IMR-90 (cell line): ENCODE data around the gene RHBDD2. TPM values are rescaled to one million over a fixed set of nuclear protein-coding genes. Genes with fewer than 3 reads are reported as not detected.
A peak's percentile ranks its signal among the peaks of the same experiment; 100 is the strongest.
"Not testable (repeated sequence)": the region's sequence is repeated elsewhere in the genome, so short reads cannot be mapped to it uniquely, and the experiment has no call there.

Experiments used
- ATAC-seq: fragments of 200-7000 bp; cut with Tn5 transposase; 2 replicates; pipeline ENCODE4 v1.9.1; 2020; ENCODE audit warnings: low read depth, mild to moderate bottlenecking, moderate library complexity
- BruUV-seq: library from RNA; stranded (reverse); fragments of 400-500 nt; replicated peaks from 2 replicates; lab custom pipeline; 2021; lab: Mats Ljungman, UMichigan
- CTCF ChIA-PET: fragments of 300-600 bp; formaldehyde crosslinking; extraction: SDS; loops from one replicate; lab custom pipeline; 2021; ENCODE audit warnings: antibody characterized with exemption; lab: Yijun Ruan, JAX
- POLR2A ChIA-PET: fragments of 300-600 bp; sonication (Branson Sonifier 250); formaldehyde crosslinking; loops from one replicate; lab custom pipeline; 2022; ENCODE audit warnings: antibody characterized with exemption; ENCODE audit not compliant: unreplicated experiment; lab: Charles Lee
- DNase-seq: peaks from one replicate; pipeline ENCODE4 v3.0.0; 2013
- H2AFZ ChIP-seq: replicated peaks from 2 replicates; pipeline ENCODE3; 2013; ENCODE audit warnings: low read length, mild to moderate bottlenecking; ENCODE audit not compliant: poor library complexity
- H2AK5ac ChIP-seq: 2 replicates; pipeline ENCODE4 v1.6.1; 2013; ENCODE audit warnings: low read depth, low read length, inconsistent platforms
- H2AK9ac ChIP-seq: replicated peaks from 2 replicates; pipeline ENCODE3; 2013; ENCODE audit warnings: mild to moderate bottlenecking, low read depth, low read length, moderate library complexity; ENCODE audit not compliant: poor library complexity
- H2BK120ac ChIP-seq: 2 replicates; pipeline ENCODE4 v1.6.1; 2013; ENCODE audit warnings: low read depth, low read length, inconsistent platforms
- H2BK15ac ChIP-seq: 3 replicates; pipeline ENCODE4 v1.6.1; 2013; ENCODE audit warnings: low read depth, low read length, inconsistent platforms
- H2BK20ac ChIP-seq: 2 replicates; pipeline ENCODE4 v1.6.1; 2013; ENCODE audit warnings: low read depth, mild to moderate bottlenecking, inconsistent platforms, low read length, moderate library complexity
- H2BK5ac ChIP-seq: 2 replicates; pipeline ENCODE4 v1.6.1; 2013; ENCODE audit warnings: mild to moderate bottlenecking, low read depth, low read length, inconsistent platforms; ENCODE audit not compliant: poor library complexity, severe bottlenecking
- H3K14ac ChIP-seq: replicated peaks from 2 replicates; pipeline ENCODE4 v1.6.1; 2013; ENCODE audit warnings: low read depth, low read length, inconsistent platforms
- H3K18ac ChIP-seq: 2 replicates; pipeline ENCODE4 v1.6.1; 2013; ENCODE audit warnings: low read depth, low read length, control low read depth
- H3K23ac ChIP-seq: 2 replicates; pipeline ENCODE4 v1.6.1; 2013; ENCODE audit warnings: low read depth, low read length, inconsistent platforms
- H3K27ac ChIP-seq: 2 replicates; pipeline ENCODE4 v1.5.1; 2013; ENCODE audit warnings: mild to moderate bottlenecking, control low read depth, low read length; ENCODE audit not compliant: insufficient read depth
- H3K27me3 ChIP-seq: 2 replicates; pipeline ENCODE4 v1.6.1; 2013; ENCODE audit warnings: low read length; ENCODE audit not compliant: control insufficient read depth, insufficient read depth
- H3K36me3 ChIP-seq: 2 replicates; pipeline ENCODE4 v1.6.1; 2013; ENCODE audit warnings: low read length, mixed read lengths; ENCODE audit not compliant: control insufficient read depth, insufficient read depth
- H3K4ac ChIP-seq: 2 replicates; pipeline ENCODE4 v1.6.1; 2013; ENCODE audit warnings: low read depth, low read length, inconsistent platforms
- H3K4me1 ChIP-seq: 2 replicates; pipeline ENCODE4 v1.6.1; 2013; ENCODE audit warnings: low read length, mixed read lengths; ENCODE audit not compliant: control insufficient read depth, insufficient read depth
- H3K4me2 ChIP-seq: 2 replicates; pipeline ENCODE4 v1.6.1; 2013; ENCODE audit warnings: low read depth, mild to moderate bottlenecking, control low read depth, low read length, moderate library complexity
- H3K4me3 ChIP-seq: 2 replicates; pipeline ENCODE4 v1.5.1; 2013; ENCODE audit warnings: low read depth, mild to moderate bottlenecking, control low read depth, low read length, moderate library complexity; ENCODE audit not compliant: insufficient read depth
- H3K56ac ChIP-seq: 2 replicates; pipeline ENCODE4 v1.6.1; 2013; ENCODE audit warnings: low read length, inconsistent platforms; ENCODE audit not compliant: insufficient read depth; ENCODE audit errors: extremely low read depth
- H3K79me1 ChIP-seq, 2 experiments: 2 replicates each; pipeline ENCODE4 v1.6.1; 2013; ENCODE audit warnings: low read length in 2 of 2, inconsistent platforms in 1 of 2, low read depth in 1 of 2
- H3K9ac ChIP-seq: 2 replicates; pipeline ENCODE4 v1.6.1; 2013; ENCODE audit warnings: low read depth, low read length, control low read depth
- H3K9me1 ChIP-seq: 2 replicates; pipeline ENCODE4 v1.6.1; 2013; ENCODE audit warnings: low read length, inconsistent platforms; ENCODE audit not compliant: insufficient read depth
- H3K9me3 ChIP-seq: 2 replicates; pipeline ENCODE4 v1.6.1; 2013; ENCODE audit warnings: low read length; ENCODE audit not compliant: control insufficient read depth, insufficient read depth
- H4K20me1 ChIP-seq: 2 replicates; pipeline ENCODE4 v1.6.1; 2013; ENCODE audit warnings: low read length, inconsistent platforms; ENCODE audit not compliant: insufficient read depth
- H4K5ac ChIP-seq: 2 replicates; pipeline ENCODE4 v1.6.1; 2013; ENCODE audit warnings: mild to moderate bottlenecking, low read depth, low read length, control low read depth
- H4K8ac ChIP-seq, 2 experiments: 2 replicates each; pipeline ENCODE4 v1.6.1; 2013; ENCODE audit warnings: low read depth in 2 of 2, low read length in 2 of 2, control low read depth in 1 of 2, inconsistent platforms in 1 of 2
- H4K91ac ChIP-seq: 2 replicates; pipeline ENCODE4 v1.6.1; 2013; ENCODE audit warnings: low read depth, low read length, inconsistent platforms; ENCODE audit not compliant: insufficient read depth
- BHLHE40 ChIP-seq: fragments of 150-350 bp; IDR thresholded peaks from 2 replicates; pipeline ENCODE4 v1.6.1; 2016; ENCODE audit warnings: mild to moderate bottlenecking, low read depth, low read length
- CHD1 ChIP-seq: IDR thresholded peaks from 2 replicates; pipeline ENCODE4 v1.6.1; 2012; ENCODE audit warnings: low read depth, low read length, improper control_type of control experiment
- MAFK ChIP-seq: IDR thresholded peaks from 2 replicates; pipeline ENCODE4 v1.6.1; 2012; ENCODE audit warnings: low read depth, low read length, improper control_type of control experiment
- POLR2A ChIP-seq: IDR thresholded peaks from 2 replicates; pipeline ENCODE4 v1.6.1; 2012; ENCODE audit warnings: mild to moderate bottlenecking, low read depth, low read length
- RAD21 ChIP-seq: IDR thresholded peaks from 2 replicates; pipeline ENCODE4 v1.6.1; 2012; ENCODE audit warnings: low read length, improper control_type of control experiment
- RCOR1 ChIP-seq: IDR thresholded peaks from 2 replicates; pipeline ENCODE4 v1.6.1; 2012; ENCODE audit warnings: mild to moderate bottlenecking, low read length, improper control_type of control experiment; ENCODE audit not compliant: insufficient replicate concordance
- WGBS, 2 experiments: methylation state at CpG; one replicate each; pipeline versions ENCODE4 v1.1.5 to v1.1.7; 2013; ENCODE audit warnings: missing lambda C conversion rate in 2 of 2; ENCODE audit not compliant: insufficient read length in 1 of 2; ENCODE audit errors: extremely low coverage in 2 of 2; 5-methylcytosine and 5-hydroxymethylcytosine counted together
- dilution Hi-C: fragments of 300-500 bp; cut with HindIII; formaldehyde crosslinking; loops from one replicate; pipeline ENCODE4 v1.14.3; 2018; ENCODE audit warnings: low sequenced_read_pairs; ENCODE audit not compliant: unreplicated experiment
- in situ Hi-C: fragments of 300-500 bp; cut with MboI; formaldehyde crosslinking; loops from 3 replicates; pipeline ENCODE4 v1.14.3; 2019; ENCODE audit warnings: low sequenced_read_pairs, inconsistent platforms, mixed read lengths
- intact Hi-C: fragments of 100-400 bp; cut with micrococcal nuclease; formaldehyde crosslinking; loops from 2 replicates; pipeline ENCODE4 v1.10.0; 2022
- polyA plus RNA-seq, 3 experiments: library from polyadenylated mRNA; depleted of rRNA; stranded (reverse); fragments of >200 nt; gene quantifications; 2 replicates each; pipeline ENCODE4 v1.2.3, GENCODE V29; 2012; ENCODE audit warnings: low replicate concordance in 1 of 3
- total RNA-seq: library from RNA; depleted of rRNA; stranded (reverse); fragments of >200 nt; gene quantifications from 2 replicates; pipeline ENCODE4 v1.2.3, GENCODE V29; 2012
- TF ChIP-seq, protein P1 (sequence below): fragments of 150-350 bp; IDR thresholded peaks from 2 replicates; pipeline ENCODE4 v1.6.1; 2016; ENCODE audit warnings: low read depth, mild to moderate bottlenecking, low read length, moderate library complexity, borderline replicate concordance

RHBDD2 gene
- total and polyA plus RNA-seq, 2 of the 4 experiments (the other 2 are of a cell fraction) = 9.7 to 42.4 TPM

DNA sequence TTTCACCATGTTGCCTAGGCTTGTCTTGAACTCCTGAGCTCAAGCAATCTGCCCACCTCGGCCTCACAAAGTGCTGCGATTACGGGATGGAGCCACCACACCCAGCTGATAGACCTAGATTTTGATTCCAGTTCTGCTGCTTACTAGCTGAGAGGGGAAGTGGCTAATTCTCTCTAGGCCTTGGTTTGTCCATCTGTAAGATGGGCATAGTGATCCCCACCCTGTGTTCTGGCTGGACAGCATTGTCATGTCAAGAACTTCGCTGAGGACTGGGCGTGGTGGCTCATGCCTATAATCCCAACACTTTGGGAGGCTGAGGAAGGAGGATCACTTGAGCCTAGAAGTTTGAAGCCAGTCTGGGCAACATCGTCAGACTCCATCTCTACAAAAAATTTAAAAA lies 47.9 kb upstream of the RHBDD2 start:
- no peak overlapping the region for H4K8ac ChIP-seq
- H3K4ac ChIP-seq = no peak overlapping the region
- H2AFZ ChIP-seq = no peak overlapping the region
- no peak overlapping the region for H3K9ac ChIP-seq
- H3K23ac ChIP-seq = no peak overlapping the region
- H2AK9ac ChIP-seq = no peak overlapping the region
- H2BK15ac ChIP-seq = no peak overlapping the region
- DNase-seq (no peak), ATAC-seq (no peak)
- no peaks in the 10 kb centered on the region for H3K9me1 ChIP-seq
- WGBS, 2 experiments = no CpG with 5 or more reads among the region's 6 CpGs
- dilution Hi-C loops (no loop called here), in situ Hi-C loops (no loop called here), intact Hi-C loops (no loop called here)
- no peaks in the 10 kb centered on the region for H3K36me3 ChIP-seq
- H3K14ac ChIP-seq = no peak overlapping the region
- no TSS peak for BruUV-seq
- TF ChIP-seq MAFK (no peak), RAD21 (no peak), CHD1 (no peak), RCOR1 (no peak), BHLHE40 (no peak), POLR2A (no peak)
- TF ChIP-seq, protein P1, sequence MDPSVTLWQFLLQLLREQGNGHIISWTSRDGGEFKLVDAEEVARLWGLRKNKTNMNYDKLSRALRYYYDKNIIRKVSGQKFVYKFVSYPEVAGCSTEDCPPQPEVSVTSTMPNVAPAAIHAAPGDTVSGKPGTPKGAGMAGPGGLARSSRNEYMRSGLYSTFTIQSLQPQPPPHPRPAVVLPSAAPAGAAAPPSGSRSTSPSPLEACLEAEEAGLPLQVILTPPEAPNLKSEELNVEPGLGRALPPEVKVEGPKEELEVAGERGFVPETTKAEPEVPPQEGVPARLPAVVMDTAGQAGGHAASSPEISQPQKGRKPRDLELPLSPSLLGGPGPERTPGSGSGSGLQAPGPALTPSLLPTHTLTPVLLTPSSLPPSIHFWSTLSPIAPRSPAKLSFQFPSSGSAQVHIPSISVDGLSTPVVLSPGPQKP = no peak
- H2BK5ac ChIP-seq = no peak overlapping the region
- H3K56ac ChIP-seq = no peak overlapping the region
- H3K79me1 ChIP-seq = no peaks in the 10 kb centered on the region
- no peaks in the 10 kb centered on the region for H3K9me3 ChIP-seq
- H2AK5ac ChIP-seq = no peak overlapping the region
- no peak overlapping the region for H4K91ac ChIP-seq
- H4K5ac ChIP-seq = no peak overlapping the region
- no peak overlapping the region for H3K27ac ChIP-seq
- no peak overlapping the region for H2BK120ac ChIP-seq
- no peak overlapping the region for H2BK20ac ChIP-seq
- ChIA-PET CTCF (interaction anchor here (0.6 kb wide), 1 partner anchor 39 kb away, joined by 3 read pairs; no protein-coding TSS in a partner anchor), POLR2A (no interaction called here)
- no peaks in the 10 kb centered on the region for H3K4me1 ChIP-seq
- no peak overlapping the region for H3K4me2 ChIP-seq
- H3K4me3 ChIP-seq = no peak overlapping the region
- no peaks in the 10 kb centered on the region for H4K20me1 ChIP-seq
- no peak overlapping the region for H3K18ac ChIP-seq
- peaks cover 9% of the 10 kb centered on the region for H3K27me3 ChIP-seq

DNA sequence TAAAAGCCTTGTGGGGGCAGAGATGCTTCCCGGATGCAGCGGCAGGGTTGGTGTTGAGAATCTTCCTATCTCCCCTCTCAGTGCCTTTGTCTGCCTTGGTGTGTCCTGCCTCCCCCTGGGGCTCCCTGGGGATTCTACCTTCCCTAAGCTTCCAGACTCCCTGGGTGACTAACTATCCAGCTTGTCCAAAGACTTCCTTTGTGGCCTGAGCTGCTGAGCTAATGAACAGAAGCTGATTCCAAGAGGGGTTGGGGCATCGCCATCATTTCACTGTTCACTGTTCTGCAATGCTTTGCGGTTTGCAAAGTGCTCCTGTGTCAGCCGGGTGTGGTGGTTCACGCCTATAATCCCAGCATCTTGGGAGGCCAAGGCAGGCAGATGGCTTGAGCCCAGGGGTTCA lies 45.2 kb upstream of the RHBDD2 start:
- H2BK20ac ChIP-seq, ATAC-seq, H3K27me3 ChIP-seq, H3K4me3 ChIP-seq, H2AK5ac ChIP-seq, H3K4ac ChIP-seq, H4K20me1 ChIP-seq, H4K8ac ChIP-seq, H3K79me1 ChIP-seq, H3K36me3 ChIP-seq, H2BK15ac ChIP-seq, in situ Hi-C loops, H3K56ac ChIP-seq, H3K14ac ChIP-seq, H2AK9ac ChIP-seq, H3K18ac ChIP-seq, H2AFZ ChIP-seq, intact Hi-C loops, H3K9ac ChIP-seq, H3K9me3 ChIP-seq, H3K27ac ChIP-seq, POLR2A ChIA-PET, H3K4me2 ChIP-seq, H4K91ac ChIP-seq, CTCF ChIA-PET, H4K5ac ChIP-seq, H2BK120ac ChIP-seq, H3K9me1 ChIP-seq, dilution Hi-C loops, BruUV-seq, H3K23ac ChIP-seq, H3K4me1 ChIP-seq, H2BK5ac ChIP-seq: not testable (repeated sequence)
- 60% methylated on average over 1 of the region's 6 CpGs; no CpG with 5 or more reads in 1 of the 2 experiments for whole genome bisulfite sequencing, 2 experiments
- peak; percentile 13 for DNase-seq
